Karpas-422 (cell line): ENCODE measurements around the gene ZNF726. TPM values are rescaled to one million over a fixed set of nuclear protein-coding genes. Genes with fewer than 3 reads are reported as not detected.
"Not testable (repeated sequence)": the region's sequence is repeated elsewhere in the genome, so short reads cannot be mapped to it uniquely, and the experiment has no call there.

Source experiments
- DNase-seq: peaks from one replicate; pipeline ENCODE4 v3.0.0-alpha.2; 2015
- H2AFZ ChIP-seq: fragments of 200-600 bp; sonication (generic); 2 replicates; pipeline ENCODE4 v1.6.1; 2014; ENCODE audit warnings: antibody characterized with exemption, low read length, mixed read lengths
- H3K27ac ChIP-seq: fragments of 200-600 bp; sonication (generic); 2 replicates; pipeline ENCODE4 v1.5.1; 2014; ENCODE audit warnings: mild to moderate bottlenecking, low read length, moderate library complexity
- H3K27me3 ChIP-seq: fragments of 200-600 bp; sonication (generic); 2 replicates; pipeline ENCODE4 v1.6.1; 2014; ENCODE audit warnings: low read length, mixed read lengths
- H3K36me3 ChIP-seq: fragments of 200-600 bp; sonication (generic); 2 replicates; pipeline ENCODE4 v1.6.1; 2014; ENCODE audit warnings: low read length, mixed read lengths; ENCODE audit not compliant: insufficient read depth
- H3K4me1 ChIP-seq: fragments of 200-600 bp; sonication (generic); 2 replicates; pipeline ENCODE4 v1.6.1; 2014; ENCODE audit warnings: mild to moderate bottlenecking, low read length, mixed read lengths
- H3K4me2 ChIP-seq: fragments of 200-600 bp; sonication (generic); 2 replicates; pipeline ENCODE4 v1.6.1; 2014; ENCODE audit warnings: low read length, low read depth, mild to moderate bottlenecking; ENCODE audit not compliant: poor library complexity, severe bottlenecking
- H3K4me3 ChIP-seq: fragments of 200-600 bp; sonication (generic); 2 replicates; pipeline ENCODE4 v1.5.1; 2014; ENCODE audit warnings: mild to moderate bottlenecking, antibody characterized with exemption, low read length, mixed read lengths
- H3K79me2 ChIP-seq: fragments of 200-600 bp; sonication (generic); 2 replicates; pipeline ENCODE4 v1.6.1; 2014; ENCODE audit warnings: mild to moderate bottlenecking, low read length, mixed read lengths
- H3K9ac ChIP-seq: fragments of 200-600 bp; sonication (generic); 2 replicates; pipeline ENCODE4 v1.6.0; 2014; ENCODE audit warnings: low read length
- H3K9me2 ChIP-seq: fragments of 200-600 bp; sonication (generic), shearing (Covaris generic); replicated peaks from 2 replicates; pipeline ENCODE4 v1.6.0; 2014; ENCODE audit warnings: mild to moderate bottlenecking, low read length, moderate library complexity; ENCODE audit not compliant: insufficient read depth
- H3K9me3 ChIP-seq: fragments of 300-700, 200-600 bp; sonication (generic); 2 replicates; pipeline ENCODE4 v1.6.1; 2014; ENCODE audit warnings: low read length, mixed read lengths
- H4K20me1 ChIP-seq: fragments of 200-600 bp; sonication (generic); 2 replicates; pipeline ENCODE4 v1.6.1; 2014; ENCODE audit warnings: mild to moderate bottlenecking, antibody characterized with exemption, low read length, low read depth; ENCODE audit not compliant: insufficient read depth
- total RNA-seq: library from RNA; depleted of rRNA; stranded (reverse); fragments of >200 nt; shearing (Covaris generic); gene quantifications from 2 replicates; pipeline ENCODE4 v1.2.3, GENCODE V29; 2014; ENCODE audit warnings: low replicate concordance

ZNF726 gene
- total RNA-seq, 1 experiment from 2014 or later, result 19.3 TPM

GRCh38 chr19:23887642-23888041 is 27.0 kb upstream of the ZNF726 start:
- H3K27ac ChIP-seq, result no peak overlapping the region
- no peaks in the 10 kb centered on the region for H3K4me1 ChIP-seq
- H3K79me2 ChIP-seq, result no peaks in the 10 kb centered on the region
- H3K36me3 ChIP-seq, result no peaks in the 10 kb centered on the region
- no peaks in the 10 kb centered on the region for H3K9me3 ChIP-seq
- H3K9me2 ChIP-seq, result no peaks in the 10 kb centered on the region
- no peak overlapping the region for H3K4me2 ChIP-seq
- H3K4me3 ChIP-seq, result no peak overlapping the region
- no peak overlapping the region for H2AFZ ChIP-seq
- H3K27me3 ChIP-seq, result no peaks in the 10 kb centered on the region
- H4K20me1 ChIP-seq, result no peaks in the 10 kb centered on the region
- DNase-seq, result no peak
- no peak overlapping the region for H3K9ac ChIP-seq

DNA sequence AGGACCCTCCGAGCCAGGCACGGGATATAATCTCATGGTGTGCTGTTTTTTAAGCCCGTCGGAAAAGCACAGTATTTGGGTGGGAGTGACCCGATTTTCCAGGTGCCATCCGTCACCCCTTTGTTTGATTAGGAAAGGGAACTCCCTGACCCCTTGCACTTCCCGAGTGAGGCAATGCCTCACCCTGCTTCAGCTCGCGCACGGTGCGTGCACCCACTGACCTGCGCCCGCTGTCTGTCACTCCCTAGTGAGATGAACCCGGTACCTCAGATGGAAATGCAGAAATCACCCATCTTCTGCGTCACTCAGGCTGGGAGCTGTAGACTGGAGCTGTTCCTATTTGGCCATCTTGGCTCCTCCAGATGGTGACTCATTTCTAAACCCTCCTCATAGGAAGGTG is 18.6 kb upstream of the ZNF726 start:
- not testable (repeated sequence) for H2AFZ ChIP-seq, H3K79me2 ChIP-seq, H3K9me2 ChIP-seq, H3K36me3 ChIP-seq, H3K4me1 ChIP-seq, H3K9me3 ChIP-seq, DNase-seq, H3K9ac ChIP-seq, H3K4me3 ChIP-seq, H4K20me1 ChIP-seq, H3K27me3 ChIP-seq, H3K27ac ChIP-seq, H3K4me2 ChIP-seq

DNA sequence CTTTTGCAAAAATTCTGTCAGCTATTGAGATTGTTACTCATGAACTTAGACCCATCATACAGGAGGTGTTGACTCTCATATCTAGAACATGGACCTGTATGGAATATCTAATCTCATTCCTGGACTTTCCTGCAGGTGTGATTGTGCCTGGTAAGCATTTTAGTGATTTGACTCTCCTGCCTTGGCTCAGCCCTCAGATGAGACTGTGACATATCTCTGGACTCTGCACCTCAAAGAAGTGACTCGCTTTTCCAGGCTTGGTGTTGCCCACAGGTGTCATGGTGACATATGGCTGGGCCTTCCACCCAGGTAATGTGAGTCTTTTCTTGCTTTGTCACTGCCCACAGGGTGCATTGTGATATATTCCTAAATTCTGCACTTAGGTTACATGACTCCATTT is 17.8 kb upstream of the ZNF726 start:
- no peaks in the 10 kb centered on the region for H4K20me1 ChIP-seq
- DNase-seq, result no peak

GRCh38 chr19:23901360-23901759 is 13.3 kb upstream of the ZNF726 start:
- H3K79me2 ChIP-seq, result no peaks in the 10 kb centered on the region
- H4K20me1 ChIP-seq, result no peaks in the 10 kb centered on the region
- no peak overlapping the region for H3K4me3 ChIP-seq
- no peaks in the 10 kb centered on the region for H3K9me2 ChIP-seq
- H3K27ac ChIP-seq, result no peak overlapping the region
- no peak overlapping the region for H3K9ac ChIP-seq
- peaks cover 16% of the 10 kb centered on the region; the same call in 1 of the 2 replicates for H3K9me3 ChIP-seq
- no peaks in the 10 kb centered on the region for H3K4me1 ChIP-seq
- H2AFZ ChIP-seq, result no peak overlapping the region
- no peak overlapping the region for H3K4me2 ChIP-seq
- no peaks in the 10 kb centered on the region for H3K27me3 ChIP-seq
- H3K36me3 ChIP-seq, result no peaks in the 10 kb centered on the region
- DNase-seq, result no peak

More for the DNA sequence above, 17.8 kb upstream of the ZNF726 start:
- no peaks in the 10 kb centered on the region for H3K4me1 ChIP-seq
- H3K4me2 ChIP-seq, result no peak overlapping the region
- H3K27ac ChIP-seq, result no peak overlapping the region
- no peak overlapping the region for H3K9ac ChIP-seq
- H3K27me3 ChIP-seq, result no peaks in the 10 kb centered on the region
- no peaks in the 10 kb centered on the region for H3K36me3 ChIP-seq
- H2AFZ ChIP-seq, result no peak overlapping the region
- H3K9me2 ChIP-seq, result no peaks in the 10 kb centered on the region
- no peak overlapping the region for H3K4me3 ChIP-seq
- H3K9me3 ChIP-seq, result no peaks in the 10 kb centered on the region
- H3K79me2 ChIP-seq, result no peaks in the 10 kb centered on the region

GRCh38 chr19:23904406-23904805 is 10.3 kb upstream of the ZNF726 start:
- H3K27me3 ChIP-seq, result no peaks in the 10 kb centered on the region
- H3K79me2 ChIP-seq, result no peaks in the 10 kb centered on the region
- no peak for DNase-seq
- H3K4me2 ChIP-seq, result no peak overlapping the region
- no peak overlapping the region for H3K4me3 ChIP-seq
- H2AFZ ChIP-seq, result no peak overlapping the region
- peaks cover 16% of the 10 kb centered on the region for H3K9me3 ChIP-seq
- no peaks in the 10 kb centered on the region for H3K4me1 ChIP-seq
- H3K36me3 ChIP-seq, result no peaks in the 10 kb centered on the region
- no peak overlapping the region for H3K9ac ChIP-seq
- no peaks in the 10 kb centered on the region for H4K20me1 ChIP-seq
- H3K27ac ChIP-seq, result no peak overlapping the region
- no peaks in the 10 kb centered on the region for H3K9me2 ChIP-seq

- Histone ChIP-seq H3K9me2 (no peaks in the 10 kb centered on the region), H3K36me3 (no peaks in the 10 kb centered on the region), H2AFZ (no peak overlapping the region), H3K27me3 (no peaks in the 10 kb centered on the region), H3K79me2 (no peaks in the 10 kb centered on the region), H3K27ac (no peak overlapping the region), H3K9ac (no peak overlapping the region), H3K9me3 (peaks cover 16% of the 10 kb centered on the region), H3K4me3 (no peak overlapping the region), H4K20me1 (no peaks in the 10 kb centered on the region), H3K4me2 (no peak overlapping the region), H3K4me1 (no peaks in the 10 kb centered on the region)
- no peak for DNase-seq
Observed at GRCh38 chr19:23905771-23906170, 8.9 kb upstream of the ZNF726 start.

- H3K9me2 ChIP-seq, result no peaks in the 10 kb centered on the region
- no peaks in the 10 kb centered on the region for H4K20me1 ChIP-seq
- no peaks in the 10 kb centered on the region for H3K36me3 ChIP-seq
- H3K79me2 ChIP-seq, result no peaks in the 10 kb centered on the region
- H3K4me2 ChIP-seq, result no peak overlapping the region
- no peak overlapping the region for H3K9ac ChIP-seq
- DNase-seq, result no peak
- no peak overlapping the region for H3K4me3 ChIP-seq
- no peaks in the 10 kb centered on the region for H3K4me1 ChIP-seq
- H3K27me3 ChIP-seq, result no peaks in the 10 kb centered on the region
- H2AFZ ChIP-seq, result no peak overlapping the region
- no peak overlapping the region for H3K27ac ChIP-seq
- H3K9me3 ChIP-seq, result peaks cover 16% of the 10 kb centered on the region
Observed at GRCh38 chr19:23906835-23907234, 7.9 kb upstream of the ZNF726 start.

- Histone ChIP-seq H3K4me1 (no peaks in the 10 kb centered on the region), H3K9ac (no peak overlapping the region), H3K9me2 (no peaks in the 10 kb centered on the region), H3K9me3 (peaks cover 11% of the 10 kb centered on the region), H3K27ac (no peak overlapping the region), H3K4me2 (no peak overlapping the region), H4K20me1 (no peaks in the 10 kb centered on the region), H3K79me2 (no peaks in the 10 kb centered on the region), H3K36me3 (no peaks in the 10 kb centered on the region), H2AFZ (no peak overlapping the region), H3K4me3 (no peak overlapping the region), H3K27me3 (no peaks in the 10 kb centered on the region)
- no peak for DNase-seq
Observed at GRCh38 chr19:23908165-23908564, 6.5 kb upstream of the ZNF726 start.

GRCh38 chr19:23909222-23909621 is 5.5 kb upstream of the ZNF726 start:
- Histone ChIP-seq H3K4me3 (no peak overlapping the region), H3K36me3 (no peaks in the 10 kb centered on the region), H3K4me1 (no peaks in the 10 kb centered on the region), H4K20me1 (no peaks in the 10 kb centered on the region), H3K79me2 (no peaks in the 10 kb centered on the region), H3K9me2 (no peaks in the 10 kb centered on the region), H2AFZ (no peak overlapping the region), H3K9me3 (peaks cover 14% of the 10 kb centered on the region), H3K27me3 (no peaks in the 10 kb centered on the region), H3K27ac (no peak overlapping the region), H3K9ac (no peak overlapping the region), H3K4me2 (no peak overlapping the region)
- DNase-seq, result no peak
